Measurements from ENCODE around the gene CDH18.

Gene CDH18

GRCh38 chr5:19534751-19535150 is 453.2 kb downstream of the CDH18 start:
- H3K4me1 ChIP-seq (ENCODE audit: control insufficient read depth, insufficient read depth, low read length), result no peaks in the 10 kb centered on the region
- no peaks in the 10 kb centered on the region for H3K36me3 ChIP-seq (ENCODE audit: control insufficient read depth, insufficient read depth, low read length)
- H3K4me3 ChIP-seq (ENCODE audit: low read length), result no peak overlapping the region
- no peaks in the 10 kb centered on the region for H3K27me3 ChIP-seq (ENCODE audit: control insufficient read depth, insufficient read depth, low read length)
- no peak overlapping the region for H3K27ac ChIP-seq (ENCODE audit: low read depth, low read length)
- no peak overlapping the region for H3K9ac ChIP-seq (ENCODE audit: low read length)

- H3K9ac ChIP-seq (ENCODE audit: low read length), result no peak overlapping the region
- no peak overlapping the region for H3K27ac ChIP-seq (ENCODE audit: low read depth, low read length)
- H3K36me3 ChIP-seq (ENCODE audit: control insufficient read depth, insufficient read depth, low read length), result no peaks in the 10 kb centered on the region
- no peaks in the 10 kb centered on the region for H3K27me3 ChIP-seq (ENCODE audit: control insufficient read depth, insufficient read depth, low read length)
- H3K4me3 ChIP-seq (ENCODE audit: low read length), result no peak overlapping the region
- no peaks in the 10 kb centered on the region for H3K4me1 ChIP-seq (ENCODE audit: control insufficient read depth, insufficient read depth, low read length)
Measured at GRCh38 chr5:19532936-19533335, 455.1 kb downstream of the CDH18 start.

- H3K27ac ChIP-seq (ENCODE audit: low read depth, low read length), result no peak overlapping the region
- H3K9ac ChIP-seq (ENCODE audit: low read length), result no peak overlapping the region
- no peaks in the 10 kb centered on the region for H3K27me3 ChIP-seq (ENCODE audit: control insufficient read depth, insufficient read depth, low read length)
- no peak overlapping the region for H3K4me3 ChIP-seq (ENCODE audit: low read length)
- no peaks in the 10 kb centered on the region for H3K36me3 ChIP-seq (ENCODE audit: control insufficient read depth, insufficient read depth, low read length)
- H3K4me1 ChIP-seq (ENCODE audit: control insufficient read depth, insufficient read depth, low read length), result no peaks in the 10 kb centered on the region
Measured at GRCh38 chr5:19531374-19531952, 456.5 kb downstream of the CDH18 start.

- Histone ChIP-seq H3K36me3 (ENCODE audit: control insufficient read depth, insufficient read depth, low read length) (no peaks in the 10 kb centered on the region), H3K9ac (ENCODE audit: low read length) (no peak overlapping the region), H3K27ac (ENCODE audit: low read depth, low read length) (no peak overlapping the region), H3K4me1 (ENCODE audit: control insufficient read depth, insufficient read depth, low read length) (no peaks in the 10 kb centered on the region), H3K27me3 (ENCODE audit: control insufficient read depth, insufficient read depth, low read length) (no peaks in the 10 kb centered on the region), H3K4me3 (ENCODE audit: low read length) (no peak overlapping the region)
Measured at GRCh38 chr5:19519448-19519847, 468.6 kb downstream of the CDH18 start.

- Histone ChIP-seq H3K9ac (ENCODE audit: low read length) (no peak overlapping the region), H3K27me3 (ENCODE audit: control insufficient read depth, insufficient read depth, low read length) (no peaks in the 10 kb centered on the region), H3K27ac (ENCODE audit: low read depth, low read length) (no peak overlapping the region), H3K4me1 (ENCODE audit: control insufficient read depth, insufficient read depth, low read length) (no peaks in the 10 kb centered on the region), H3K4me3 (ENCODE audit: low read length) (no peak overlapping the region), H3K36me3 (ENCODE audit: control insufficient read depth, insufficient read depth, low read length) (no peaks in the 10 kb centered on the region)
Measured at GRCh38 chr5:19498852-19499251, 489.1 kb downstream of the CDH18 start.

- Histone ChIP-seq H3K27ac (ENCODE audit: low read depth, low read length) (no peak overlapping the region), H3K36me3 (ENCODE audit: control insufficient read depth, insufficient read depth, low read length) (no peaks in the 10 kb centered on the region), H3K27me3 (ENCODE audit: control insufficient read depth, insufficient read depth, low read length) (no peaks in the 10 kb centered on the region), H3K9ac (ENCODE audit: low read length) (no peak overlapping the region), H3K4me1 (ENCODE audit: control insufficient read depth, insufficient read depth, low read length) (no peaks in the 10 kb centered on the region), H3K4me3 (ENCODE audit: low read length) (no peak overlapping the region)
Measured at GRCh38 chr5:19497229-19497815, 490.7 kb downstream of the CDH18 start.

- no peak overlapping the region for H3K9ac ChIP-seq (ENCODE audit: low read length)
- no peaks in the 10 kb centered on the region for H3K27me3 ChIP-seq (ENCODE audit: control insufficient read depth, insufficient read depth, low read length)
- H3K36me3 ChIP-seq (ENCODE audit: control insufficient read depth, insufficient read depth, low read length), result no peaks in the 10 kb centered on the region
- H3K4me3 ChIP-seq (ENCODE audit: low read length), result no peak overlapping the region
- H3K27ac ChIP-seq (ENCODE audit: low read depth, low read length), result no peak overlapping the region
- no peaks in the 10 kb centered on the region for H3K4me1 ChIP-seq (ENCODE audit: control insufficient read depth, insufficient read depth, low read length)
Measured at GRCh38 chr5:19496056-19496455, 491.9 kb downstream of the CDH18 start.

GRCh38 chr5:19492861-19493260 is 495.1 kb downstream of the CDH18 start:
- Histone ChIP-seq H3K27ac (ENCODE audit: low read depth, low read length) (no peak overlapping the region), H3K36me3 (ENCODE audit: control insufficient read depth, insufficient read depth, low read length) (no peaks in the 10 kb centered on the region), H3K4me3 (ENCODE audit: low read length) (no peak overlapping the region), H3K27me3 (ENCODE audit: control insufficient read depth, insufficient read depth, low read length) (no peaks in the 10 kb centered on the region), H3K9ac (ENCODE audit: low read length) (no peak overlapping the region), H3K4me1 (ENCODE audit: control insufficient read depth, insufficient read depth, low read length) (no peaks in the 10 kb centered on the region)

GRCh38 chr5:19488786-19489185 is 499.2 kb downstream of the CDH18 start:
- H3K9ac ChIP-seq (ENCODE audit: low read length), result no peak overlapping the region
- H3K27ac ChIP-seq (ENCODE audit: low read depth, low read length), result no peak overlapping the region
- no peaks in the 10 kb centered on the region for H3K27me3 ChIP-seq (ENCODE audit: control insufficient read depth, insufficient read depth, low read length)
- no peaks in the 10 kb centered on the region for H3K36me3 ChIP-seq (ENCODE audit: control insufficient read depth, insufficient read depth, low read length)
- no peak overlapping the region for H3K4me3 ChIP-seq (ENCODE audit: low read length)
- no peaks in the 10 kb centered on the region for H3K4me1 ChIP-seq (ENCODE audit: control insufficient read depth, insufficient read depth, low read length)

GRCh38 chr5:19487480-19487879 is 500.5 kb downstream of the CDH18 start:
- Histone ChIP-seq H3K27me3 (ENCODE audit: control insufficient read depth, insufficient read depth, low read length) (no peaks in the 10 kb centered on the region), H3K36me3 (ENCODE audit: control insufficient read depth, insufficient read depth, low read length) (no peaks in the 10 kb centered on the region), H3K4me3 (ENCODE audit: low read length) (no peak overlapping the region), H3K27ac (ENCODE audit: low read depth, low read length) (no peak overlapping the region), H3K4me1 (ENCODE audit: control insufficient read depth, insufficient read depth, low read length) (no peaks in the 10 kb centered on the region), H3K9ac (ENCODE audit: low read length) (no peak overlapping the region)

- no peak overlapping the region for H3K4me3 ChIP-seq (ENCODE audit: low read length)
- no peak overlapping the region for H3K9ac ChIP-seq (ENCODE audit: low read length)
- no peaks in the 10 kb centered on the region for H3K4me1 ChIP-seq (ENCODE audit: control insufficient read depth, insufficient read depth, low read length)
- H3K27me3 ChIP-seq (ENCODE audit: control insufficient read depth, insufficient read depth, low read length), result no peaks in the 10 kb centered on the region
- H3K27ac ChIP-seq (ENCODE audit: low read depth, low read length), result no peak overlapping the region
- H3K36me3 ChIP-seq (ENCODE audit: control insufficient read depth, insufficient read depth, low read length), result no peaks in the 10 kb centered on the region
Measured at GRCh38 chr5:19479562-19479961, 508.4 kb downstream of the CDH18 start.

- Histone ChIP-seq H3K27me3 (ENCODE audit: control insufficient read depth, insufficient read depth, low read length) (no peaks in the 10 kb centered on the region), H3K36me3 (ENCODE audit: control insufficient read depth, insufficient read depth, low read length) (no peaks in the 10 kb centered on the region), H3K27ac (ENCODE audit: low read depth, low read length) (no peak overlapping the region), H3K4me3 (ENCODE audit: low read length) (no peak overlapping the region), H3K9ac (ENCODE audit: low read length) (no peak overlapping the region), H3K4me1 (ENCODE audit: control insufficient read depth, insufficient read depth, low read length) (no peaks in the 10 kb centered on the region)
Measured at GRCh38 chr5:19462019-19462418, 526.0 kb downstream of the CDH18 start.

GRCh38 chr5:19424506-19424905 is 563.5 kb downstream of the CDH18 start:
- Histone ChIP-seq H3K36me3 (ENCODE audit: control insufficient read depth, insufficient read depth, low read length) (no peaks in the 10 kb centered on the region), H3K4me1 (ENCODE audit: control insufficient read depth, insufficient read depth, low read length) (no peaks in the 10 kb centered on the region), H3K27ac (ENCODE audit: low read depth, low read length) (no peak overlapping the region), H3K4me3 (ENCODE audit: low read length) (no peak overlapping the region), H3K27me3 (ENCODE audit: control insufficient read depth, insufficient read depth, low read length) (no peaks in the 10 kb centered on the region), H3K9ac (ENCODE audit: low read length) (no peak overlapping the region)

All from rectal smooth muscle tissue (tissue), 1 donor.